Measurements from ENCODE around the gene IL27RA. TPM values are rescaled to one million over a fixed set of nuclear protein-coding genes. Genes with fewer than 3 reads are reported as not detected.
"Not testable (repeated sequence)": the region's sequence is repeated elsewhere in the genome, so short reads cannot be mapped to it uniquely, and the experiment has no call there.

Gene IL27RA
- total RNA-seq, 1 donor from 2014 or later, result 8.6 TPM

- no peak for DNase-seq (ENCODE audit: low read depth, low spot score)
Observed at GRCh38 chr19:13998426-13998825, 33.1 kb upstream of the IL27RA start.

GRCh38 chr19:13999085-13999484, 32.5 kb upstream of the IL27RA start:
- DNase-seq (ENCODE audit: low read depth, low spot score), result no peak

- DNase-seq (ENCODE audit: low read depth, low spot score), result no peak
Observed at GRCh38 chr19:14000691-14001375, 30.7 kb upstream of the IL27RA start.

GRCh38 chr19:14002571-14003250, 28.9 kb upstream of the IL27RA start:
- DNase-seq (ENCODE audit: low read depth, low spot score), result no peak

DNA sequence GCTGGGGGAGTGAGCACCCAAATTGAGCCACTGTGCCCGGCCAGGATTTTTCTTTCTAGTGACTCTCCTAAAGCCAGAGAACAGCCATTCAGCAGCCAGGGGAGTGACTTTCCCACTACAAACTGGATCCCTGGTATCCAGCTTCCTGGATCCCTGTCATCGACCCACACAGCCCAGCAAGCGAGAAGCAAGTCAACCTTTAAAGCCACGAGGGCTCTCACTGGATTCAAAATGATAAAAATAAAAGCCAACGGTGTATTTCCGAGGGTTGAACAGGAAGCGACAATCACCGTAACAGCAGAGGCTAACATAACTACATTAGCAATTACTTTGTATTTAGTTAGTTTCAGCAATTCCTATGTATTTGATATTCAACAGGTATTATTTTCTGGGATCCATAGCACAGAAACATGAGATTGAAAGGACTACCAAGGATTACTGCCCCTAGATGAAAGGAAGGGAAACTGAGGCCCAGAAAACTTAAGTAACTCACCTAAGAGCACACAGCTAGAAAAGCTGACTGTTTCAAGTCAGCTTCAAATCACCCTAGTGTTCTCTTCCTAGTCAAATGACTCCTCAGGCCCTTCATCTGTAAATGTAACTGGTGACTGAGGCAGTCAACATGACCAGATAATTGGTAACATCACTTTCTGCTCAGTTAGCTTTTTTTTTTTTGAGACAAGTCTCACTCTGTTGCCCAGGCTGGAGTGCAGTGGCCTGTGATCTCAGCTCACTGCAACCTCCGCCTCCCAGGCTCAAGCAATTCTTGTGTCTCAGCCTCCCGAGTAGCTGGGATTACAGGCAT, 28.1 kb upstream of the IL27RA start:
- no peak for DNase-seq (ENCODE audit: low read depth, low spot score)

GRCh38 chr19:14004619-14005348, 26.8 kb upstream of the IL27RA start:
- DNase-seq (ENCODE audit: low read depth, low spot score), result no peak

GRCh38 chr19:14005349-14006084, 26.0 kb upstream of the IL27RA start:
- peak; percentile 67 for DNase-seq (ENCODE audit: low read depth, low spot score)

DNA sequence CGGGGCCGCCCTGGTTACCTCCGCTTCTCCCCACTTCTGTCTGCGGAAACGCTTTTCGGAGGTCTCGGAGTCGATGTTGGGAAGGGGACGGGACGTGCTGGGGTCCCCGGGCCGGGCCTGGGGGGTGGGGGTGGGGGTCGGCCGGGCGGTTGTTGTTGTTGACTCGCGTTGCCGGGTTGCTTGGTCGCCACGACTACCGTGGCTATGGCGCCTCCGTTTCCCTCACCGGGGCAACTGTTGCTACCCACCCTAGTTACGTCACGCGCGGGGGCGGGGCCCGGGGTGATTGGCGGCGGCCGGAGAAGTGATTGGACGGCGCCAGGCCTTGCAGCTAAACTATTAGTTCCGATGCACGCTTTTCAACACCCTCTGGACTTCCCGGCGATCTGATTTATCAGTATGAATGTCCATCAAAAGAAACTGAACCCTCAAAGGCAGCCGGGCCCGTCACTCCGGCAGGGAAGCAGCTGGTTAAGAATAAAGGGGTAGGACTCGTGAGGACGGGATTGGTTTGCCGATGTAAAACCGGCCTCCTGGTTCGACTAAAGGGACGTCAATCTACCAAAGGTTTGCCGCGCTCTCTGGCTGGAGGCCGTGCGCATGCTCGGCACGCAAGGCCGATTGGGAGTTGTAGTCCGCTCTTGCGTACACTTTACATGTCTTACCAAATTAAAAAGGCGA, 25.3 kb upstream of the IL27RA start, which contains the start of gene RFX1:
Gene RFX1 (minus strand): TSS at position 236 of the 681 bp plus-strand sequence. CDS start 12,477 bp downstream, outside the sequence.
- peak; percentile 100 for DNase-seq (ENCODE audit: low read depth, low spot score)

- no peak for DNase-seq (ENCODE audit: low read depth, low spot score)
Observed at GRCh38 chr19:14006766-14007562, 24.6 kb upstream of the IL27RA start.

- no peak for DNase-seq (ENCODE audit: low read depth, low spot score)
Observed at GRCh38 chr19:14012378-14012915, 19.1 kb upstream of the IL27RA start.

GRCh38 chr19:14015524-14016035, 16.0 kb upstream of the IL27RA start:
- DNase-seq (ENCODE audit: low read depth, low spot score), result no peak

DNA sequence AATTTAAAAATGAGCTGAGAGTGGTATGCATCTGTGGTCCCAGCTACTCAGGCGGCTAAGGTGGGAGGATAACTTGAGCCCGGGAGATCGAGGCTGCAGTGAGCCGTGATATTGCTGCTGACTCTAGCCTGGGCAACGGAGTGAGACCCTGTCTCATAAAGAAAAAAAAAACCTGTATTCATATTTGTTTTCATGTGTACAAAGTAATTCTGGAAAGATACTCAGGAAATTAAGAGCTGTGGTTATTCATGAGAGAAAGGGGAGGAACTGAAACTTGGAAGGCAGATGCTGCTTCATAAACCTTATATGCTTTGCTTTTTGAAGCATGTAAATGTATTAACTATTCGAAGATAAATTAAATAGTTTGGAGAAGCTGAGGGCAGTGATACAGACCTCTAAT, 12.5 kb upstream of the IL27RA start:
- DNase-seq (ENCODE audit: low read depth, low spot score), result no peak

- DNase-seq (ENCODE audit: low read depth, low spot score), result not testable (repeated sequence)
Observed at GRCh38 chr19:14019739-14020138, 11.8 kb upstream of the IL27RA start.

GRCh38 chr19:14021474-14021873, 10.1 kb upstream of the IL27RA start:
- no peak for DNase-seq (ENCODE audit: low read depth, low spot score)

DNA sequence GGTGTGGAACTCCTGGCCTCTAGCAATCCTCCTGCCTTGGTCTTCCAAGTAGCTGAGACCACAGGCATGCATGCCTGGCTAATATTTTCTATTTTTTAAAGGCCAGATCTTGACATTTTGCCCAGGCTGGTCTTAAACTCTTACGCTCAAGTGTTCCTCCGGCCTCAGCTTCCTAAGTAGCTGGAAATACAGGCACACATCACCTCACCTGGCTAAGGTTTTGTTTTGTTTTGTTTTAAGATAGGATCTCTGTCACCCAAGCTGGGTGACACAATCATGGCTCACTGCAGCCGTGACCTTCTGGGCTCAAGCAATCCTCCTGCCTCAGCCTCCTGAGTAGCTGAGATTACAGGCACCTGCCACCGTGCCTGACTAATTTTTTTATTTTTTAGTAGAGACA, 9.1 kb upstream of the IL27RA start:
- no peak for DNase-seq (ENCODE audit: low read depth, low spot score)

DNA sequence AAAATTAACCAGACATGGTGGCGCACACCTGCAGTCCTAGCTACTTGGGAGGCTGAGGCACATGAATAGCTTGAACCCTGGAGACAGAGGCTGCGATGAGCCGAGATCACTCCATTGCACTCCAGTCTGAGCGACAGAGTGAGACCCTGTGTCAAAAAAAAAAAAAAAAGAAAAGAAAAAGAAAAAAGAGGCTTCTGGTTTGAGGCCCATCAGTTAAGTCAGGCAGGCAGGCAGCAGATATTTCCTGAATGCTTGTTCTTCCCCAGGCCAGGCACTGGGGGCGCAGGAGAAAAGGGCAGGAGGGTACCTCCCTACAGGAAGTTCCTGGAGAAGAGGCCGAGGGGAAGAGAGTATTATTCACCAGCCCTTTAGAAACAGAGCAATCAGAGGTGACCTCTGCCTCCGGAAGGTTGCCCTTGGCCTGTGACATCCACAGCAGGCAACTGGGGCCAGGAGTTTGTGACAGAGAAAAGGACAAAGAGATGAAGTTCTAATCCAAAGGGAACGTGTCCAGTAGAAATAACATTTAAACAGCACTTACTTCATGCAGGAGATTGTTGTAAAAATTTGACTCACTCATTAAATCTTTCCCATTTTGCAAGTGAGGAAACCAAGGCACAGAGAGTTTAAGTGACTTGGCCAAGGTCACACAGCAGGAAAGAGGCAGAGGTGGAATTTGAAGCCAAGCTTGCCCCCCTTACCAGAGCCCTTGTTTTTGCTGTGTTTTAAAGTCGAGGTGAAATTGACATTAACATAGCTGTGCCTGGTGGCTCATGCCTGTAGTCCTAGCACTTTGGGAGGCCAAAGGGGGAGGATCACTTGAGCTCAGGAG, 7.9 kb upstream of the IL27RA start:
- no peak for DNase-seq (ENCODE audit: low read depth, low spot score)

DNA sequence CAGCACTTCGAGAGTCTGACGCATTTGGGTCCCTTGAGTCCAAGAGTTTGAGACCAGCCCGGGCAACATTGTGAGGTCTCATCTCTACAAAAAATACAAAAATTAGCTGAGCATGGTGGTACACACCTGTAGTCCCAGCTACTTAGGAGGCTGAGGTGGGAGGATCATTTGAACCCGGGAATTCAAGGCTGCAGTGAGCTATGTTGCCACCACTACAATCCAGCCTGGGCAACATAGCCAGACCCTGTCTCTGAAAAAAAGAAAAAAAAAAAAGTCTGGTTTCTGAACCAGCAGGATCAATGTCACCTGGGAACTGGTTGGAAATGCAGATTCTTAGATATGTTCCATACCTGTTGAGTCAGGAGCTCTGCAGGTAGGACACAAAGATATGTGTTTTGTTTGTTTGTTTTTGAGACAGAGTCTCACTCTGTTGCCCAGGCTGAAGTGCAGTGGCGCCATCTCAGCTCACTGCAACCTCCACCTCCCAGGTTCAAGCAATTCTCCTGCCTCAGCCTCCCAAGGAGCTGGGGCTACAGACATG, 4.8 kb upstream of the IL27RA start:
- not testable (repeated sequence) for DNase-seq (ENCODE audit: low read depth, low spot score)
